HepG2 (cell line): ENCODE results near the gene KATNB1. TPM values are rescaled to one million over a fixed set of nuclear protein-coding genes. Genes with fewer than 3 reads are reported as not detected.

Experiments used
- FLYWCH1 ChIP-seq: sonication (generic); formaldehyde crosslinking; IDR thresholded peaks from 2 replicates; pipeline ENCODE4 v1.8.1; 2023; ENCODE audit warnings: mild to moderate bottlenecking, missing genetic modification reagents
- MTA3 ChIP-seq: sonication (generic); formaldehyde crosslinking; IDR thresholded peaks from 2 replicates; pipeline ENCODE4 v1.4.0; 2020; ENCODE audit warnings: missing genetic modification reagents
- REL ChIP-seq: sonication (generic); formaldehyde crosslinking; conservative IDR thresholded peaks from 2 replicates; pipeline ENCODE4 v1.8.0; 2022; ENCODE audit warnings: mild to moderate bottlenecking, missing genetic modification reagents, moderate library complexity
- RFXANK ChIP-seq: IDR thresholded peaks from 2 replicates; pipeline ENCODE4 v1.6.1; 2016
- ZFP82 ChIP-seq: sonication (generic); formaldehyde crosslinking; IDR thresholded peaks from 2 replicates; pipeline ENCODE4 v1.5.1; 2020; ENCODE audit warnings: mild to moderate bottlenecking, missing genetic modification reagents, borderline replicate concordance
- ZNF563 ChIP-seq: sonication (generic); formaldehyde crosslinking; IDR thresholded peaks from 2 replicates; pipeline ENCODE4 v1.8.0; 2022; ENCODE audit warnings: mild to moderate bottlenecking, moderate library complexity, missing genetic modification reagents
- ZNF615 ChIP-seq: sonication (generic); formaldehyde crosslinking; IDR thresholded peaks from 2 replicates; pipeline ENCODE4 v1.5.0; 2020; ENCODE audit warnings: mild to moderate bottlenecking, missing genetic modification reagents, borderline replicate concordance
- ZNF790 ChIP-seq: sonication (generic); formaldehyde crosslinking; IDR thresholded peaks from 2 replicates; pipeline ENCODE4 v1.8.0; 2022; ENCODE audit warnings: missing genetic modification reagents, mild to moderate bottlenecking, borderline replicate concordance
- ZNF878 ChIP-seq: sonication (generic); formaldehyde crosslinking; IDR thresholded peaks from 2 replicates; pipeline ENCODE4 v1.8.1; 2023; ENCODE audit warnings: mild to moderate bottlenecking, missing genetic modification reagents, moderate library complexity
- polyA plus RNA-seq, 8 experiments: library from polyadenylated mRNA; depleted of rRNA in 3 of 8; stranded (reverse) in 7 of 8; unstranded in 1 of 8; fragments of >200 nt; fragmentation: Illumina TruSeq in 4 of 8; extraction: Trizol in 4 of 8; gene quantifications; 2 replicates each; pipeline versions ENCODE4 v1.2.1 to v1.2.3, GENCODE V29; 2011 to 2016; ENCODE audit warnings: low read depth in 4 of 8, missing spikeins in 1 of 8, mixed read lengths in 1 of 8; ENCODE audit not compliant: insufficient read depth in 1 of 8
- total RNA-seq, 5 experiments: library from RNA; depleted of rRNA; stranded (reverse); fragments of >200 nt; fragmentation: Illumina TruSeq; extraction: Trizol; gene quantifications; 2 replicates each; pipeline ENCODE4 v1.2.3, GENCODE V29; 2016; ENCODE audit warnings: low read depth in 1 of 5
- TF ChIP-seq, protein P1 (sequence below): sonication (generic); formaldehyde crosslinking; IDR thresholded peaks from 2 replicates; pipeline ENCODE4 v1.4.0; 2020; ENCODE audit warnings: missing genetic modification reagents
- TF ChIP-seq, protein P2 (sequence below): sonication (generic); formaldehyde crosslinking; IDR thresholded peaks from 2 replicates; pipeline ENCODE4 v1.4.0; 2020; ENCODE audit warnings: missing genetic modification reagents, low read depth, mild to moderate bottlenecking, borderline replicate concordance
- TF ChIP-seq, protein P3 (sequence below): sonication (generic); formaldehyde crosslinking; IDR thresholded peaks from 2 replicates; pipeline ENCODE4 v1.5.1; 2020; ENCODE audit warnings: mild to moderate bottlenecking, missing genetic modification reagents, moderate library complexity
- TF ChIP-seq, protein P4 (sequence below): sonication (generic); formaldehyde crosslinking; IDR thresholded peaks from 2 replicates; pipeline ENCODE4 v1.5.0; 2020; ENCODE audit warnings: missing genetic modification reagents, mild to moderate bottlenecking, borderline replicate concordance
- TF ChIP-seq, protein P5 (sequence below): sonication (generic); formaldehyde crosslinking; IDR thresholded peaks from 2 replicates; pipeline ENCODE4 v1.4.0; 2020; ENCODE audit warnings: missing genetic modification reagents

KATNB1 gene
- total and polyA plus RNA-seq, 2 of the 13 experiments (the other 11 are each of a cell fraction or from before 2014, with no cell fraction given), result 31.5 to 43.5 TPM

DNA sequence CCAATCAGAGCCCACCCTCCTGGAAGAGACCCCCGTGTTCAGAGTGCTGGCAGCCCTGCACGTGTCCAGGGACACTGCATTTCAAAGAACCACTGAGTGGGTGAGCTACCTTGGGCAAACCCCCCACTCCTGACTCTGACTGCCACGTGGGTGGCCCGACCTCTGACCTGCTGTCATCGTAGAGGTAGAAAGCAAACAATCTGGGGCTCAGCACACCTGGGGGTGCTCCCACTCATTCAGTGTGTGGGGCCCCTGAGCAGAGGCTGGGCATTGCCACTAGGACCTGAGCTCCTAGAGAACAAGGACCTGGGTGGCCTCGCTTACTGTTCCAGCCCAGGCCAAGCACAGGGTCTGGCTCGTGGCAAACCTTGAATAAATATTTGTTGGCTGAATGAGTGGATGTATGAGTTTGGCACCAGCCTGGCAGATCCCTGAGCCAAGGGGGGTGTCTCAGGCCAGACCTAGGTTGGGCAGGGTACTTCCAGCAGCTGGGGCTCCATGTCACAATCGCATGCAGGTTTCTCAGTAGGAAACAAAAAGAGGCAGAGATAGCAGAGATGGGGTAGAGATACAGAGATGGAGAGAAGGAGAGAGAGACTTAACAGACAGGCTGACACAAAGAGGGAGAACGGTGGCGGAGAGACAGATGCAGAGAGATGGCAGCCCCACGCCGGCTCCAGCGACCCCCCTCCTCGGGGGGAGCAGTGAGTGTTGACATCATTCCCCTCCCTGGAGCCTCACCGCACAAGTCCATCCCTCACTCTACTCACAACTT, 46.4 kb upstream of the KATNB1 start (continued):
- TF ChIP-seq, protein P1, sequence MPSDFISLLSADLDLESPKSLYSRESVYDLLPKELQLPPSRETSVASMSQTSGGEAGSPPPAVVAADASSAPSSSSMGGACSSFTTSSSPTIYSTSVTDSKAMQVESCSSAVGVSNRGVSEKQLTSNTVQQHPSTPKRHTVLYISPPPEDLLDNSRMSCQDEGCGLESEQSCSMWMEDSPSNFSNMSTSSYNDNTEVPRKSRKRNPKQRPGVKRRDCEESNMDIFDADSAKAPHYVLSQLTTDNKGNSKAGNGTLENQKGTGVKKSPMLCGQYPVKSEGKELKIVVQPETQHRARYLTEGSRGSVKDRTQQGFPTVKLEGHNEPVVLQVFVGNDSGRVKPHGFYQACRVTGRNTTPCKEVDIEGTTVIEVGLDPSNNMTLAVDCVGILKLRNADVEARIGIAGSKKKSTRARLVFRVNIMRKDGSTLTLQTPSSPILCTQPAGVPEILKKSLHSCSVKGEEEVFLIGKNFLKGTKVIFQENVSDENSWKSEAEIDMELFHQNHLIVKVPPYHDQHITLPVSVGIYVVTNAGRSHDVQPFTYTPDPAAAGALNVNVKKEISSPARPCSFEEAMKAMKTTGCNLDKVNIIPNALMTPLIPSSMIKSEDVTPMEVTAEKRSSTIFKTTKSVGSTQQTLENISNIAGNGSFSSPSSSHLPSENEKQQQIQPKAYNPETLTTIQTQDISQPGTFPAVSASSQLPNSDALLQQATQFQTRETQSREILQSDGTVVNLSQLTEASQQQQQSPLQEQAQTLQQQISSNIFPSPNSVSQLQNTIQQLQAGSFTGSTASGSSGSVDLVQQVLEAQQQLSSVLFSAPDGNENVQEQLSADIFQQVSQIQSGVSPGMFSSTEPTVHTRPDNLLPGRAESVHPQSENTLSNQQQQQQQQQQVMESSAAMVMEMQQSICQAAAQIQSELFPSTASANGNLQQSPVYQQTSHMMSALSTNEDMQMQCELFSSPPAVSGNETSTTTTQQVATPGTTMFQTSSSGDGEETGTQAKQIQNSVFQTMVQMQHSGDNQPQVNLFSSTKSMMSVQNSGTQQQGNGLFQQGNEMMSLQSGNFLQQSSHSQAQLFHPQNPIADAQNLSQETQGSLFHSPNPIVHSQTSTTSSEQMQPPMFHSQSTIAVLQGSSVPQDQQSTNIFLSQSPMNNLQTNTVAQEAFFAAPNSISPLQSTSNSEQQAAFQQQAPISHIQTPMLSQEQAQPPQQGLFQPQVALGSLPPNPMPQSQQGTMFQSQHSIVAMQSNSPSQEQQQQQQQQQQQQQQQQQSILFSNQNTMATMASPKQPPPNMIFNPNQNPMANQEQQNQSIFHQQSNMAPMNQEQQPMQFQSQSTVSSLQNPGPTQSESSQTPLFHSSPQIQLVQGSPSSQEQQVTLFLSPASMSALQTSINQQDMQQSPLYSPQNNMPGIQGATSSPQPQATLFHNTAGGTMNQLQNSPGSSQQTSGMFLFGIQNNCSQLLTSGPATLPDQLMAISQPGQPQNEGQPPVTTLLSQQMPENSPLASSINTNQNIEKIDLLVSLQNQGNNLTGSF (CRISPR knock-in tag), result no peak
- TF ChIP-seq, protein P2, sequence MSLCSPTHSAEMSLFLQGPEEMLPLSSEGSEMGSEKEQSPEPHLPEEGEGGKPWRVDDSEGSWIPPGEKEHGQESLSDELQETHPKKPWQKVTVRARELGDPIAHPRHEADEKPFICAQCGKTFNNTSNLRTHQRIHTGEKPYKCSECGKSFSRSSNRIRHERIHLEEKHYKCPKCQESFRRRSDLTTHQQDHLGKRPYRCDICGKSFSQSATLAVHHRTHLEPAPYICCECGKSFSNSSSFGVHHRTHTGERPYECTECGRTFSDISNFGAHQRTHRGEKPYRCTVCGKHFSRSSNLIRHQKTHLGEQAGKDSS, result peak; percentile 69
- TF ChIP-seq, protein P3, sequence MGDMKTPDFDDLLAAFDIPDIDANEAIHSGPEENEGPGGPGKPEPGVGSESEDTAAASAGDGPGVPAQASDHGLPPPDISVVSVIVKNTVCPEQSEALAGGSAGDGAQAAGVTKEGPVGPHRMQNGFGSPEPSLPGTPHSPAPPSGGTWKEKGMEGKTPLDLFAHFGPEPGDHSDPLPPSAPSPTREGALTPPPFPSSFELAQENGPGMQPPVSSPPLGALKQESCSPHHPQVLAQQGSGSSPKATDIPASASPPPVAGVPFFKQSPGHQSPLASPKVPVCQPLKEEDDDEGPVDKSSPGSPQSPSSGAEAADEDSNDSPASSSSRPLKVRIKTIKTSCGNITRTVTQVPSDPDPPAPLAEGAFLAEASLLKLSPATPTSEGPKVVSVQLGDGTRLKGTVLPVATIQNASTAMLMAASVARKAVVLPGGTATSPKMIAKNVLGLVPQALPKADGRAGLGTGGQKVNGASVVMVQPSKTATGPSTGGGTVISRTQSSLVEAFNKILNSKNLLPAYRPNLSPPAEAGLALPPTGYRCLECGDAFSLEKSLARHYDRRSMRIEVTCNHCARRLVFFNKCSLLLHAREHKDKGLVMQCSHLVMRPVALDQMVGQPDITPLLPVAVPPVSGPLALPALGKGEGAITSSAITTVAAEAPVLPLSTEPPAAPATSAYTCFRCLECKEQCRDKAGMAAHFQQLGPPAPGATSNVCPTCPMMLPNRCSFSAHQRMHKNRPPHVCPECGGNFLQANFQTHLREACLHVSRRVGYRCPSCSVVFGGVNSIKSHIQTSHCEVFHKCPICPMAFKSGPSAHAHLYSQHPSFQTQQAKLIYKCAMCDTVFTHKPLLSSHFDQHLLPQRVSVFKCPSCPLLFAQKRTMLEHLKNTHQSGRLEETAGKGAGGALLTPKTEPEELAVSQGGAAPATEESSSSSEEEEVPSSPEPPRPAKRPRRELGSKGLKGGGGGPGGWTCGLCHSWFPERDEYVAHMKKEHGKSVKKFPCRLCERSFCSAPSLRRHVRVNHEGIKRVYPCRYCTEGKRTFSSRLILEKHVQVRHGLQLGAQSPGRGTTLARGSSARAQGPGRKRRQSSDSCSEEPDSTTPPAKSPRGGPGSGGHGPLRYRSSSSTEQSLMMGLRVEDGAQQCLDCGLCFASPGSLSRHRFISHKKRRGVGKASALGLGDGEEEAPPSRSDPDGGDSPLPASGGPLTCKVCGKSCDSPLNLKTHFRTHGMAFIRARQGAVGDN (CRISPR knock-in tag), result peak; percentile 76; the same call in 1 of the 2 replicates
- TF ChIP-seq FLYWCH1 (CRISPR knock-in tag) (no peak), MTA3 (no peak), ZNF790 (no peak), ZNF615 (CRISPR knock-in tag) (no peak), ZNF878 (CRISPR knock-in tag) (no peak), RFXANK (CRISPR knock-in tag) (no peak), ZFP82 (no peak), REL (CRISPR knock-in tag) (no peak), ZNF563 (no peak; the same call in 1 of the 2 replicates)
- TF ChIP-seq, protein P4, sequence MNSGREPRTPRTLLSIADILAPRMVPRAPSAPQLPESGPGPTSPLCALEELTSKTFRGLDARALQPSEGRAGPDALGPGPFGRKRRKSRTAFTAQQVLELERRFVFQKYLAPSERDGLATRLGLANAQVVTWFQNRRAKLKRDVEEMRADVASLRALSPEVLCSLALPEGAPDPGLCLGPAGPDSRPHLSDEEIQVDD (CRISPR knock-in tag), result no peak
- TF ChIP-seq, protein P5, sequence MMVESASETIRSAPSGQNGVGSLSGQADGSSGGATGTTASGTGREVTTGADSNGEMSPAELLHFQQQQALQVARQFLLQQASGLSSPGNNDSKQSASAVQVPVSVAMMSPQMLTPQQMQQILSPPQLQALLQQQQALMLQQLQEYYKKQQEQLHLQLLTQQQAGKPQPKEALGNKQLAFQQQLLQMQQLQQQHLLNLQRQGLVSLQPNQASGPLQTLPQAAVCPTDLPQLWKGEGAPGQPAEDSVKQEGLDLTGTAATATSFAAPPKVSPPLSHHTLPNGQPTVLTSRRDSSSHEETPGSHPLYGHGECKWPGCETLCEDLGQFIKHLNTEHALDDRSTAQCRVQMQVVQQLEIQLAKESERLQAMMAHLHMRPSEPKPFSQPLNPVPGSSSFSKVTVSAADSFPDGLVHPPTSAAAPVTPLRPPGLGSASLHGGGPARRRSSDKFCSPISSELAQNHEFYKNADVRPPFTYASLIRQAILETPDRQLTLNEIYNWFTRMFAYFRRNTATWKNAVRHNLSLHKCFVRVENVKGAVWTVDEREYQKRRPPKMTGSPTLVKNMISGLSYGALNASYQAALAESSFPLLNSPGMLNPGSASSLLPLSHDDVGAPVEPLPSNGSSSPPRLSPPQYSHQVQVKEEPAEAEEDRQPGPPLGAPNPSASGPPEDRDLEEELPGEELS (CRISPR knock-in tag), result no peak
